Keratinocyte (primary cell): ENCODE measurements around the gene AMER3. TPM values are rescaled to one million over a fixed set of nuclear protein-coding genes. Genes with fewer than 3 reads are reported as not detected.

Experiments used
- DNase-seq: peaks from one replicate; pipeline ENCODE4 v3.0.0-alpha.2; 2011; ENCODE audit warnings: low read depth, missing footprints, low spot score
- FAIRE-seq: peaks from 2 replicates; lab custom pipeline; 2011; peaks lifted over from hg19 to GRCh38; lab: Jason Lieb, UNC
- H2AFZ ChIP-seq: 2 replicates; pipeline ENCODE4 v1.6.0; 2012; ENCODE audit warnings: low read length, control low read depth, inconsistent platforms; ENCODE audit not compliant: control insufficient read depth
- H3K27ac ChIP-seq: 2 replicates; pipeline ENCODE4 v1.5.1; 2011; ENCODE audit warnings: low read length; ENCODE audit not compliant: control insufficient read depth, insufficient read depth
- H3K27me3 ChIP-seq: 3 replicates; pipeline ENCODE4 v1.6.0; 2011; ENCODE audit warnings: low read length; ENCODE audit not compliant: control insufficient read depth, insufficient read depth; ENCODE audit errors: extremely low read depth
- H3K36me3 ChIP-seq, 2 experiments: 2 replicates in 1 of 2; 3 replicates in 1 of 2; pipeline ENCODE4 v1.5.1; 2011; ENCODE audit warnings: low read length in 2 of 2, mild to moderate bottlenecking in 1 of 2; ENCODE audit not compliant: control insufficient read depth in 2 of 2, insufficient read depth in 2 of 2; ENCODE audit errors: extremely low read depth in 1 of 2
- H3K4me1 ChIP-seq: 3 replicates; pipeline ENCODE4 v1.5.1; 2011; ENCODE audit warnings: low read length; ENCODE audit not compliant: control insufficient read depth, insufficient read depth; ENCODE audit errors: extremely low read depth
- H3K4me2 ChIP-seq: 3 replicates; pipeline ENCODE4 v1.6.0; 2011; ENCODE audit warnings: low read depth, low read length; ENCODE audit not compliant: control insufficient read depth, insufficient read depth; ENCODE audit errors: extremely low read depth
- H3K4me3 ChIP-seq, 3 experiments: fragments of 200-600 bp in 1 of 3; sonication (generic) in 1 of 3; 2 replicates in 2 of 3; 3 replicates in 1 of 3; pipeline ENCODE4 v1.5.1; 2011 to 2016; ENCODE audit warnings: low read length in 3 of 3, mild to moderate bottlenecking in 3 of 3, control low read depth in 2 of 3, inconsistent platforms in 1 of 3, low read depth in 1 of 3, mixed read lengths in 1 of 3, mixed run types in 1 of 3, moderate library complexity in 1 of 3; ENCODE audit not compliant: control insufficient read depth in 2 of 3, insufficient read depth in 2 of 3; ENCODE audit errors: extremely low read depth in 1 of 3
- H3K79me2 ChIP-seq: 2 replicates; pipeline ENCODE4 v1.6.0; 2012; ENCODE audit warnings: low read length; ENCODE audit not compliant: control insufficient read depth, insufficient read depth
- H3K9ac ChIP-seq: 3 replicates; pipeline ENCODE4 v1.6.0; 2011; ENCODE audit warnings: low read length; ENCODE audit not compliant: control insufficient read depth, insufficient read depth; ENCODE audit errors: extremely low read depth
- H3K9me1 ChIP-seq: 3 replicates; pipeline ENCODE4 v1.6.0; 2011; ENCODE audit warnings: low read length; ENCODE audit not compliant: control insufficient read depth, insufficient read depth; ENCODE audit errors: extremely low read depth
- H3K9me3 ChIP-seq: 2 replicates; pipeline ENCODE4 v1.5.1; 2012; ENCODE audit warnings: low read depth, low read length; ENCODE audit not compliant: control insufficient read depth
- H4K20me1 ChIP-seq: 3 replicates; pipeline ENCODE4 v1.6.0; 2011; ENCODE audit warnings: low read length; ENCODE audit not compliant: control insufficient read depth, insufficient read depth; ENCODE audit errors: extremely low read depth
- CTCF ChIP-seq, 3 experiments: IDR thresholded peaks in 1 of 3; conservative IDR thresholded peaks in 1 of 3; optimal IDR thresholded peaks in 1 of 3; 2 replicates in 2 of 3; 3 replicates in 1 of 3; pipeline versions ENCODE3 to v1.5.1; 2011; ENCODE audit warnings: low read length in 3 of 3, mild to moderate bottlenecking in 3 of 3, moderate library complexity in 2 of 3, control low read depth in 1 of 3, inconsistent platforms in 1 of 3; ENCODE audit not compliant: insufficient read depth in 2 of 3; ENCODE audit errors: extremely low read depth in 1 of 3
- EZH2 ChIP-seq: IDR thresholded peaks from one replicate; pipeline ENCODE4 v1.6.1; 2012; ENCODE audit warnings: inconsistent platforms, mild to moderate bottlenecking, low read length, moderate library complexity
- dilution Hi-C: fragments of 300-500 bp; cut with MboI; formaldehyde crosslinking; loops from one replicate; pipeline ENCODE4 v1.7.0; 2020; ENCODE audit warnings: low sequenced_read_pairs; ENCODE audit not compliant: extremely low pct_ligation_motif_present
- polyA plus RNA-seq, 5 experiments: library from polyadenylated mRNA; depleted of rRNA in 3 of 5; stranded (reverse) in 3 of 5; stranded (forward) in 1 of 5; unstranded in 1 of 5; fragments of >200 nt; gene quantifications; 1 replicate in 1 of 5; 2 replicates in 3 of 5; 3 replicates in 1 of 5; pipeline versions ENCODE4 v1.2.1 to v1.2.3, GENCODE V29; 2011 to 2012; ENCODE audit warnings: missing spikeins in 2 of 5, low read depth in 1 of 5, low replicate concordance in 1 of 5

AMER3 gene
- polyA plus RNA-seq, 1 donor (not counting 4 experiments of a cell fraction or from before 2014, with no cell fraction given), result not detected

GRCh38 chr2:130743278-130743677 is 12.1 kb upstream of the AMER3 start:
- FAIRE-seq, result no peak

GRCh38 chr2:130744287-130745117 is 10.8 kb upstream of the AMER3 start:
- Histone ChIP-seq H3K36me3 (no peaks in the 10 kb centered on the region), H3K4me3 (no peak overlapping the region), H4K20me1 (no peaks in the 10 kb centered on the region), H3K4me1 (no peaks in the 10 kb centered on the region), H2AFZ (no peak overlapping the region), H3K4me2 (no peak overlapping the region), H3K27ac (no peak overlapping the region), H3K9ac (no peak overlapping the region), H3K9me1 (no peaks in the 10 kb centered on the region), H3K27me3 (peaks cover 4% of the 10 kb centered on the region), H3K79me2 (no peaks in the 10 kb centered on the region), H3K9me3 (no peaks in the 10 kb centered on the region)
- FAIRE-seq (no peak), DNase-seq (no peak)
- TF ChIP-seq CTCF (optimal IDR thresholded peaks at IDR 0.05 in 1 of 3, IDR thresholded peaks at IDR 0.05 in 1 of 3, conservative IDR thresholded peaks at IDR 0.05 in 1 of 3; ENCODE audit: extremely low read depth in 1 of 3, insufficient read depth in 2 of 3, low read length in 3 of 3) (no peak), EZH2 (no peak)
- dilution Hi-C loops, result no loop called here

More at GRCh38 chr2:130743278-130743677, 12.1 kb upstream of the AMER3 start:
- H3K27me3 ChIP-seq, result peaks cover 5% of the 10 kb centered on the region
- no peaks in the 10 kb centered on the region for H3K4me1 ChIP-seq
- no peak overlapping the region for H3K27ac ChIP-seq
- H3K9ac ChIP-seq, result no peak overlapping the region
- dilution Hi-C loops, result no loop called here
- H3K9me3 ChIP-seq, result no peaks in the 10 kb centered on the region
- no peaks in the 10 kb centered on the region for H4K20me1 ChIP-seq
- H2AFZ ChIP-seq, result no peak overlapping the region
- H3K79me2 ChIP-seq, result no peaks in the 10 kb centered on the region
- no peaks in the 10 kb centered on the region for H3K36me3 ChIP-seq
- no peak overlapping the region for H3K4me2 ChIP-seq
- H3K4me3 ChIP-seq, result no peak overlapping the region
- no peaks in the 10 kb centered on the region for H3K9me1 ChIP-seq
- no peak for TF ChIP-seq CTCF (optimal IDR thresholded peaks at IDR 0.05 in 1 of 3, IDR thresholded peaks at IDR 0.05 in 1 of 3, conservative IDR thresholded peaks at IDR 0.05 in 1 of 3; ENCODE audit: extremely low read depth in 1 of 3, insufficient read depth in 2 of 3, low read length in 3 of 3)
- TF ChIP-seq EZH2, result no peak
- no peak for DNase-seq
